Fibroblast of mammary gland (primary cell): ENCODE data around the gene SMPD3.
"Not testable (repeated sequence)": the region's sequence is repeated elsewhere in the genome, so short reads cannot be mapped to it uniquely, and the experiment has no call there.

ENCODE experiments used
- DNase-seq: peaks from one replicate; pipeline ENCODE4 v3.0.0-alpha.2; 2010; ENCODE audit warnings: low read depth
- H3K4me3 ChIP-seq: 2 replicates; pipeline ENCODE4 v1.5.1; 2011; ENCODE audit warnings: low read depth, mild to moderate bottlenecking, low read length, moderate library complexity; ENCODE audit not compliant: control insufficient read depth
- CTCF ChIP-seq: conservative IDR thresholded peaks from 2 replicates; pipeline ENCODE4 v1.5.1; 2011; ENCODE audit warnings: low read depth, low read length, inconsistent platforms; ENCODE audit not compliant: control insufficient read depth, insufficient read depth

Gene SMPD3

DNA sequence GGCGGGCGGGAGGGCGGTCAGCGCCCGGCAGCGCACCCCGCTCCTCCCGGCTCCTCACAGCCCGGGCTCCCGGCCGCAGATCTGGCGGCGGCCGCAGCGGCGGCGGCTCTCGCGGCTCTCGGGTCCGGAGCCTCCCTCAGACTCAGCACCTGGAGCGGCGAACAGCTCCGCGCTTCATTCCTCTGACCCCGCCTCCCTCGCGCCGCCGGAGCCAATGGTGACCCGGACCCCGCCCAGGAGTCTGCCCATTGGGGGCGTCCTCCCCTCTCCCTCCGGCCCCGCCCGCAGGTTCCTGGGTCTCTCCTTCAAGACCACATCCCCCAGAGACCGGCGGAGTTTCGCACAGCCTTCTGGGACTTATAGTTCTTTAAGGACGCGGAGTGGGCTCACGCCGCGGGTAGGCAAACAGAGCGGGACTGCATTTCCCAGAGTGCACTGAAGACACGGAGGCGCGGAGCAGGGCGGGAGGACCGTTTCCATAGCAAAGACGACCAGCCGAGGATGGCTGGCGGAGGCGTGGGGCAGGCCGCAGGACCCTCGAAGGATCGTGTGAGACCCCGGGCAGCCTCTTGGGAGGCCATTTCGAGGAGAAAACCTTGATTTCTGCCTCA lies at the start of gene SMPD3:
Gene SMPD3, minus strand, starts transcription at position 149 of the 611 bp plus-strand sequence. CDS start 76,327 bp downstream, outside the sequence.
- H3K4me3 ChIP-seq = peak within 1 kb of the TSS; percentile 43
- DNase-seq = peak; percentile 97
- TF ChIP-seq CTCF = no peak

- TF ChIP-seq CTCF = no peak
- DNase-seq = no peak
- H3K4me3 ChIP-seq = no peak overlapping the region
Observed at GRCh38 chr16:68496689-68497088, 48.4 kb upstream of the SMPD3 start.

- not testable (repeated sequence) for H3K4me3 ChIP-seq, DNase-seq
Observed at GRCh38 chr16:68494261-68494660, 46.0 kb upstream of the SMPD3 start.

- no peak overlapping the region for H3K4me3 ChIP-seq
- no peak for DNase-seq
- TF ChIP-seq CTCF = no peak
Observed at GRCh38 chr16:68493412-68494070, 45.2 kb upstream of the SMPD3 start.

GRCh38 chr16:68492543-68493411 lies 44.5 kb upstream of the SMPD3 start:
- TF ChIP-seq CTCF = no peak
- DNase-seq = no peak
- H3K4me3 ChIP-seq = no peak overlapping the region

DNA sequence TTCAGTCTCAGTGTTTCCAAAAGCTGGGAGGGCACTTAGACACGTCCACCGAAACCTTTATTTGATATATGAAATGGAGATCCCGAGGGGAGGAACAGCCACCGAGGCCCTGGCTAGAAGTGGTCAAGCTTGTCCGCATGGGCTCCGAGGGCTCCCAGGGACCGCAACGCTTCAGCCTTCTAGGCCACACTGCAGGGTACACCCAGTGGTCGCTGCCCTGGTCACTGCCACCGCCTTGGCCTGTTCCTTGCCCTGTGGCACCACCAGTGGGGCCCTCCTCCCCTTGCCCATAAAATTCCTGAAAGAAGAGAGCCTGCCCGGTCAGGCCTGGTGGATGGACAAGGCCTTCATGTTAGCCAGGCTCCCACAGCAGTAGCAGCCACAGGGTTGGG lies 43.8 kb upstream of the SMPD3 start:
- H3K4me3 ChIP-seq = no peak overlapping the region
- TF ChIP-seq CTCF = no peak
- no peak for DNase-seq

- no peak for DNase-seq
- H3K4me3 ChIP-seq = no peak overlapping the region
- no peak for TF ChIP-seq CTCF
Observed at GRCh38 chr16:68491576-68491950, 43.3 kb upstream of the SMPD3 start.
